Smooth muscle cell (in vitro differentiated cells): Measurements from ENCODE around the gene COL25A1. TPM values are rescaled to one million over a fixed set of nuclear protein-coding genes. Genes with fewer than 3 reads are reported as not detected.

Experiments
- DNase-seq: peaks from one replicate; lab custom pipeline; 2025; ENCODE audit not compliant: unreplicated experiment; lab: John Stamatoyannopoulos, UW
- H2AFZ ChIP-seq: fragments of 200-600 bp; sonication (generic); 2 replicates; pipeline ENCODE4 v1.6.0; 2016; ENCODE audit warnings: antibody characterized with exemption, low read depth, mild to moderate bottlenecking
- H3F3A ChIP-seq: fragments of 200-600 bp; sonication (generic); 2 replicates; pipeline ENCODE4 v1.6.0; 2017; ENCODE audit warnings: antibody characterized with exemption, low read depth
- H3K27ac ChIP-seq: fragments of 200-600 bp; sonication (generic); 2 replicates; pipeline ENCODE4 v1.5.1; 2016; ENCODE audit warnings: low read depth, mild to moderate bottlenecking
- H3K27me3 ChIP-seq: fragments of 200-600 bp; sonication (generic); 2 replicates; pipeline ENCODE4 v1.6.1; 2016; ENCODE audit warnings: low read depth, mild to moderate bottlenecking
- H3K36me3 ChIP-seq: fragments of 200-600 bp; sonication (generic); 2 replicates; pipeline ENCODE4 v1.5.1; 2016; ENCODE audit warnings: low read depth
- H3K4me1 ChIP-seq: fragments of 200-600 bp; sonication (generic); 2 replicates; pipeline ENCODE4 v1.5.1; 2016; ENCODE audit warnings: low read depth
- H3K4me2 ChIP-seq: fragments of 200-600 bp; sonication (generic); 2 replicates; pipeline ENCODE4 v1.6.0; 2016; ENCODE audit warnings: mild to moderate bottlenecking
- H3K4me3 ChIP-seq: fragments of 200-600 bp; sonication (generic); 2 replicates; pipeline ENCODE4 v1.5.1; 2016; ENCODE audit warnings: mild to moderate bottlenecking
- H3K79me2 ChIP-seq: fragments of 200-600 bp; sonication (generic); 2 replicates; pipeline ENCODE4 v1.6.0; 2016; ENCODE audit warnings: low read depth, mild to moderate bottlenecking
- H3K9ac ChIP-seq: fragments of 200-600 bp; sonication (generic); 2 replicates; pipeline ENCODE4 v1.6.0; 2016; ENCODE audit warnings: low read depth
- H3K9me3 ChIP-seq: fragments of 200-600 bp; sonication (generic); replicated peaks from 2 replicates; pipeline ENCODE4 v1.5.1; 2016; ENCODE audit warnings: low read depth
- H4K20me1 ChIP-seq: fragments of 200-600 bp; sonication (generic); 2 replicates; pipeline ENCODE4 v1.6.0; 2016; ENCODE audit warnings: low read depth
- WGBS: methylation state at CpG from one replicate; pipeline ENCODE4 v1.1.7; 2016; ENCODE audit warnings: low lambda C conversion rate; 5-methylcytosine and 5-hydroxymethylcytosine counted together
- polyA plus RNA-seq: library from polyadenylated mRNA; unstranded; fragments of >200 nt; fragmentation: Nextera tagmentation; extraction: Ambion mirVana; gene quantifications from 2 replicates; pipeline ENCODE4 v1.2.1, GENCODE V29; 2016
- total RNA-seq: library from RNA; depleted of rRNA; stranded (reverse); fragments of >200 nt; gene quantifications from 2 replicates; pipeline ENCODE4 v1.2.3, GENCODE V29; 2014
- TF ChIP-seq, protein P1 (sequence below): fragments of 200-600 bp; sonication (generic); IDR thresholded peaks from 2 replicates; pipeline ENCODE4 v1.5.1; 2017; ENCODE audit warnings: borderline replicate concordance, mild to moderate bottlenecking, antibody characterized with exemption; ENCODE audit not compliant: insufficient read depth, poor library complexity, severe bottlenecking

Gene COL25A1
- total and polyA plus RNA-seq, 2 experiments from 2014 or later: 2.9 to 4.7 TPM

DNA sequence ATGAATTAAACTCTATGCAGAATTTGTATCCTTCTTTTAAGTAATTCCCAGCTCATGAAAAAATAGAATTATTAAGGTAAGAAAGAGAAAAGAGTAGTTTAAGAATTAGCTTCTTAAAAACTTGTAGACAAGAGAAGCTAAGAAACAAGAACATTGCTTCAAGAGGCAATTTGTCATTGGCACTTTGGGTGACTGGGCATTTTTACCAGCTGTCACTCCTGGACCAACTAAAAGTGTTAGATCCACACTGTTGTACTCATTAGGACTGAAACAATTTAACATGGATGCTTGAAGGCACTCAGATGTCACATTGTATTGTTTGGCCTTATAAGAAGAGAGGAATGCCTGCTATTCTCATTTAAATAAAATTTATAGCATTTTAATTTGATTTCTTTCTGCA is 7.4 kb downstream of the COL25A1 start:
- H4K20me1 ChIP-seq: no peaks in the 10 kb centered on the region
- TF ChIP-seq, protein P1, sequence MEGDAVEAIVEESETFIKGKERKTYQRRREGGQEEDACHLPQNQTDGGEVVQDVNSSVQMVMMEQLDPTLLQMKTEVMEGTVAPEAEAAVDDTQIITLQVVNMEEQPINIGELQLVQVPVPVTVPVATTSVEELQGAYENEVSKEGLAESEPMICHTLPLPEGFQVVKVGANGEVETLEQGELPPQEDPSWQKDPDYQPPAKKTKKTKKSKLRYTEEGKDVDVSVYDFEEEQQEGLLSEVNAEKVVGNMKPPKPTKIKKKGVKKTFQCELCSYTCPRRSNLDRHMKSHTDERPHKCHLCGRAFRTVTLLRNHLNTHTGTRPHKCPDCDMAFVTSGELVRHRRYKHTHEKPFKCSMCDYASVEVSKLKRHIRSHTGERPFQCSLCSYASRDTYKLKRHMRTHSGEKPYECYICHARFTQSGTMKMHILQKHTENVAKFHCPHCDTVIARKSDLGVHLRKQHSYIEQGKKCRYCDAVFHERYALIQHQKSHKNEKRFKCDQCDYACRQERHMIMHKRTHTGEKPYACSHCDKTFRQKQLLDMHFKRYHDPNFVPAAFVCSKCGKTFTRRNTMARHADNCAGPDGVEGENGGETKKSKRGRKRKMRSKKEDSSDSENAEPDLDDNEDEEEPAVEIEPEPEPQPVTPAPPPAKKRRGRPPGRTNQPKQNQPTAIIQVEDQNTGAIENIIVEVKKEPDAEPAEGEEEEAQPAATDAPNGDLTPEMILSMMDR: no peak
- no peak overlapping the region for H3K27ac ChIP-seq
- H3K9ac ChIP-seq: no peak overlapping the region
- no peak overlapping the region for H2AFZ ChIP-seq
- no peak overlapping the region for H3K4me2 ChIP-seq
- H3K27me3 ChIP-seq: peaks cover 6% of the 10 kb centered on the region
- H3K9me3 ChIP-seq: no peaks in the 10 kb centered on the region
- no peak overlapping the region for H3K4me3 ChIP-seq
- no peaks in the 10 kb centered on the region for H3K4me1 ChIP-seq
- H3K36me3 ChIP-seq: no peaks in the 10 kb centered on the region
- no peak for DNase-seq
- no peaks in the 10 kb centered on the region for H3K79me2 ChIP-seq
- no peaks in the 10 kb centered on the region for H3F3A ChIP-seq

DNA sequence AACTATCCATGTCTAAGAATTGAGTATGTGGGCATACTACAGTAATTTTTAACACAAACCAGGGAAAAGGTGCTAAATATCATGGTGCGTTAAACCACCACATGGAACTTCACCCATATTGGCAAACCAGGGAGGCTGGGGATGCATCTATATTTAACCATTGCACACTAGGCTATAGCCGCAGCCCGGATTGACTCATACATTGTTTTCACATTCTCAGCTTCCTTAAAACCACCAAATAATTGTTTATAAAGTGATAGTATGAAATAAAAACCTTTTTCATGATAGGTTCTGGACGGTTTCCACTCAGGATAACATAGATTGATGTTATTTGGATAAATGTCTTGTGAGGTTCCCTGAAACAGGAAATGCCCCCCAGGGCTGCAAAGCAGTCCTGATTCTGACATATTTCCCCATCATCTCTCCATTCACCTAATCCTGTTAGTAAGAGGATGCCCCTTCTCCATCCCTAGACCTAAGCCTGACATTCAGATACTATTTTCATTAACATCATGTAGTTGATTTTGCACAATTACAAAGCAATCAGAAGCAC is 7.9 kb downstream of the COL25A1 start:
- H3K4me3 ChIP-seq: no peak overlapping the region
- 89% methylated on average over 4 of the region's 4 CpGs for WGBS
- no peaks in the 10 kb centered on the region for H3K9me3 ChIP-seq
- TF ChIP-seq, protein P1: no peak
- no peaks in the 10 kb centered on the region for H3K36me3 ChIP-seq
- H3K9ac ChIP-seq: no peak overlapping the region
- H3K4me2 ChIP-seq: no peak overlapping the region
- H3K27me3 ChIP-seq: peaks cover under 1% of the 10 kb centered on the region
- no peak for DNase-seq
- no peaks in the 10 kb centered on the region for H4K20me1 ChIP-seq
- H3K79me2 ChIP-seq: no peaks in the 10 kb centered on the region
- H3K27ac ChIP-seq: no peak overlapping the region
- no peak overlapping the region for H2AFZ ChIP-seq
- no peaks in the 10 kb centered on the region for H3K4me1 ChIP-seq
- H3F3A ChIP-seq: no peaks in the 10 kb centered on the region

DNA sequence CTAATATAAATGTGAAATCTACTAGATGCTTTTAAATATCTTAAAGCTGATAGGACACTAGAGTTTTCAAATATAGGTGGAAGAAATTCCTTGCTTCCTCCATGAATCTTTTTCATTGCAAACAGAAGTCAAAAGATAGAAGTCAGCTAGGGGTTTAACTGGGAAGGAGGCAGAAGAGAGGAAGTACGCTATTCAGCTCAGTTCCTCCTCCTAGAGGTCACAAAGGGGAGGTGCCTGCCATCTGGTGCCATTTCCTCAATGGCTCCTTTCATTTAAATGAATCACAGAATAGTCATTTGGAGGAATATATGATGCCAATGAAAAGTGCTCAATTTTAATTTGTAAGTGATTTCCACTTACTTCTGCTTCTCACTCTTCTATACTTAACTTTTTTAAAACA is 8.5 kb downstream of the COL25A1 start:
- H3K4me1 ChIP-seq: no peaks in the 10 kb centered on the region
- no peak overlapping the region for H3K4me3 ChIP-seq
- TF ChIP-seq, protein P1: peak; percentile 22
- no peaks in the 10 kb centered on the region for H3K27me3 ChIP-seq
- H3K4me2 ChIP-seq: no peak overlapping the region
- H2AFZ ChIP-seq: no peak overlapping the region
- no peak overlapping the region for H3K27ac ChIP-seq
- H4K20me1 ChIP-seq: no peaks in the 10 kb centered on the region
- H3F3A ChIP-seq: no peaks in the 10 kb centered on the region
- no peaks in the 10 kb centered on the region for H3K9me3 ChIP-seq
- no peak overlapping the region for H3K9ac ChIP-seq
- DNase-seq: no peak
- no peaks in the 10 kb centered on the region for H3K36me3 ChIP-seq
- 36% methylated on average over 1 of the region's 1 CpG for WGBS
- no peaks in the 10 kb centered on the region for H3K79me2 ChIP-seq

DNA sequence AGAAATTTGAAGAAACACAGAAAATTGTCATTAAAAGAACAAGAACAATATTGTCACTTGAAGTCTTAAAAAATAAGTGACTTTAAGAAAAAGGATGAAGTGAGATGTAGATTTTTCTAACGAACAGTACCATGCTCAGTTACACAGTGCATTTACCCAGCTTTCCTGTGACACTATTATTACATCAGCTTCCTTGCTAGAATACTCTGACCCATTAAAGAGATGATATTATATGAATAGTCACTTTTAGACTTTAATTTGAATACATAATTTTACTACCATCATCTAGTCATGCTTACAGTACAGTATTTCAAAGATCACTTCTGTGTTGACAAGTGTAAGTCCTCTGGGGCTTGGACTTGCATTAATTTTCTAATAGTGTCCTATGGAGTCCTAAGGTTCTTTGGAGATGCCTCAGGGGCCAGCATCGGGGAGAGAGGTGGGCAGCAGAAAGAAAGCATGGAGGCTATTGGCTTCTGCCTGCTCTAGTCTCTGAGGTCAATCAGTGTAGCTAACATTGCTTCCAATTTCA is 10.7 kb downstream of the COL25A1 start:
- no peak for DNase-seq
- Histone ChIP-seq H3F3A (no peaks in the 10 kb centered on the region), H3K4me2 (no peak overlapping the region), H3K4me3 (no peak overlapping the region), H3K4me1 (no peaks in the 10 kb centered on the region), H4K20me1 (no peaks in the 10 kb centered on the region), H3K9me3 (no peaks in the 10 kb centered on the region), H3K27ac (no peak overlapping the region), H3K9ac (no peak overlapping the region), H3K27me3 (no peaks in the 10 kb centered on the region), H3K36me3 (no peaks in the 10 kb centered on the region), H3K79me2 (no peaks in the 10 kb centered on the region), H2AFZ (no peak overlapping the region)
- 90% methylated on average over 2 of the region's 2 CpGs for WGBS
- TF ChIP-seq, protein P1: no peak
